Hepatocyte (in vitro differentiated cells): ENCODE data around the gene ARID5A. TPM values are rescaled to one million over a fixed set of nuclear protein-coding genes. Genes with fewer than 3 reads are reported as not detected.

ENCODE experiments used
- DNase-seq: peaks from one replicate; pipeline ENCODE4 v3.0.0-alpha.2; 2016; ENCODE audit warnings: low spot score
- H2AFZ ChIP-seq: fragments of 200-600 bp; sonication (generic); 2 replicates; pipeline ENCODE4 v1.6.0; 2016; ENCODE audit warnings: antibody characterized with exemption, mild to moderate bottlenecking
- H3K27ac ChIP-seq: fragments of 200-600 bp; sonication (generic); 2 replicates; pipeline ENCODE4 v1.5.1; 2016; ENCODE audit warnings: mild to moderate bottlenecking
- H3K27me3 ChIP-seq: fragments of 200-600 bp; sonication (generic); 2 replicates; pipeline ENCODE4 v1.6.1; 2016
- H3K36me3 ChIP-seq: fragments of 200-600 bp; sonication (generic); replicated peaks from 2 replicates; pipeline ENCODE4 v1.5.1; 2016; ENCODE audit warnings: low read depth; ENCODE audit not compliant: insufficient read depth
- H3K4me1 ChIP-seq: fragments of 200-600 bp; sonication (generic); 2 replicates; pipeline ENCODE4 v1.5.1; 2016; ENCODE audit warnings: mild to moderate bottlenecking, moderate library complexity; ENCODE audit not compliant: insufficient read depth
- H3K4me2 ChIP-seq: fragments of 200-600 bp; sonication (generic); 2 replicates; pipeline ENCODE4 v1.6.0; 2016
- H3K4me3 ChIP-seq: fragments of 200-600 bp; sonication (generic); 2 replicates; pipeline ENCODE4 v1.5.1; 2016; ENCODE audit warnings: mild to moderate bottlenecking
- H3K79me2 ChIP-seq: fragments of 200-600 bp; sonication (generic); 2 replicates; pipeline ENCODE4 v1.6.0; 2017; ENCODE audit warnings: mild to moderate bottlenecking
- H3K9me2 ChIP-seq: fragments of 200-600 bp; sonication (generic); replicated peaks from 2 replicates; pipeline ENCODE4 v1.6.0; 2017; ENCODE audit warnings: mild to moderate bottlenecking; ENCODE audit not compliant: insufficient read depth
- H3K9me3 ChIP-seq: fragments of 200-600 bp; sonication (generic); 2 replicates; pipeline ENCODE4 v1.5.1; 2016; ENCODE audit warnings: low read depth, mild to moderate bottlenecking
- H4K20me1 ChIP-seq: fragments of 200-600 bp; sonication (generic); 2 replicates; pipeline ENCODE4 v1.6.0; 2016; ENCODE audit warnings: mild to moderate bottlenecking; ENCODE audit not compliant: insufficient read depth, poor library complexity, severe bottlenecking
- CTCF ChIP-seq: fragments of 200-600 bp; sonication (generic); IDR thresholded peaks from 2 replicates; pipeline ENCODE4 v1.5.1; 2016; ENCODE audit warnings: antibody characterized with exemption, mild to moderate bottlenecking; ENCODE audit not compliant: poor library complexity
- EZH2 ChIP-seq: fragments of 200-600 bp; sonication (generic); IDR thresholded peaks from 2 replicates; pipeline ENCODE4 v1.6.1; 2016; ENCODE audit warnings: antibody characterized with exemption, mild to moderate bottlenecking, borderline replicate concordance
- EZH2phosphoT487 ChIP-seq: fragments of 200-600 bp; sonication (generic); IDR thresholded peaks from one replicate; pipeline ENCODE4 v1.6.1; 2018; ENCODE audit warnings: antibody characterized with exemption, mild to moderate bottlenecking, low read depth, moderate library complexity; ENCODE audit not compliant: unreplicated experiment, severe bottlenecking
- WGBS: methylation state at CpG from one replicate; pipeline ENCODE4 v1.1.6; 2016; ENCODE audit warnings: low lambda C conversion rate; ENCODE audit errors: missing lambda C conversion rate; 5-methylcytosine and 5-hydroxymethylcytosine counted together
- polyA plus RNA-seq: library from polyadenylated mRNA; unstranded; fragments of >200 nt; fragmentation: Nextera tagmentation; extraction: Ambion mirVana; gene quantifications from 2 replicates; pipeline ENCODE4 v1.2.1, GENCODE V29; 2016
- total RNA-seq: library from RNA; depleted of rRNA; stranded (reverse); fragments of >200 nt; gene quantifications from 2 replicates; pipeline ENCODE4 v1.2.3, GENCODE V29; 2014

ARID5A gene
- total and polyA plus RNA-seq, 2 experiments from 2014 or later = 6.9 to 13.3 TPM

GRCh38 chr2:96591054-96591453, 54.5 kb downstream of the ARID5A start:
- Histone ChIP-seq H3K79me2 (no peaks in the 10 kb centered on the region), H3K27ac (no peak overlapping the region), H2AFZ (no peak overlapping the region), H4K20me1 (no peaks in the 10 kb centered on the region), H3K27me3 (no peaks in the 10 kb centered on the region), H3K9me2 (no peaks in the 10 kb centered on the region), H3K4me3 (no peak overlapping the region), H3K36me3 (no peaks in the 10 kb centered on the region), H3K4me2 (no peak overlapping the region), H3K4me1 (no peaks in the 10 kb centered on the region), H3K9me3 (no peaks in the 10 kb centered on the region)
- no peak for DNase-seq
- 97% methylated on average over 2 of the region's 2 CpGs for WGBS
- TF ChIP-seq CTCF (no peak), EZH2phosphoT487 (no peak), EZH2 (no peak)

DNA sequence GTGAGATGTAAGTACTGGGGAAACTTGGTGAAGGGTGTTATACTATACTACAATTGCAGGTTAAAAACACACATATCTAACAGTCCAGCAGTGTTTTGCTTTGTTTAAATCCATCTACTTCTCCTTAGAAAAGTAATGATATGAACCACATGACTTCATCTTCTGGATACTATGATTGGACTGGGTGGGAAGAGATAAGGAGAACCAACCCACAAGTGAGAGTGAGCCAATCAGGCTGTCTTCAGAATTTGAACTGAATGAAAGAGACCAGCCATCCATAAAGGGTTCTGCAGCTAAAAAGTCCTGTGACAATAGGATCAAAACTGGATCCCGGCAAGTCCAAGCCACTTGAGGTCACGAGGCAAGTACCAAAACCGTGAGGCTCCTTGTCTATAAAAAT, 54.9 kb downstream of the ARID5A start:
- no peak for TF ChIP-seq EZH2
- TF ChIP-seq CTCF = no peak
- no peak for TF ChIP-seq EZH2phosphoT487
- Histone ChIP-seq H3K27me3 (no peaks in the 10 kb centered on the region), H3K79me2 (no peaks in the 10 kb centered on the region), H2AFZ (no peak overlapping the region), H3K9me3 (no peaks in the 10 kb centered on the region), H3K36me3 (no peaks in the 10 kb centered on the region), H3K27ac (no peak overlapping the region), H4K20me1 (no peaks in the 10 kb centered on the region), H3K4me2 (no peak overlapping the region), H3K4me3 (no peak overlapping the region), H3K4me1 (no peaks in the 10 kb centered on the region), H3K9me2 (no peaks in the 10 kb centered on the region)
- 94% methylated on average over 3 of the region's 3 CpGs for whole genome bisulfite sequencing
- DNase-seq = no peak

- no peak for DNase-seq
- Histone ChIP-seq H3K27ac (no peak overlapping the region), H3K4me2 (no peak overlapping the region), H3K9me3 (no peaks in the 10 kb centered on the region), H3K27me3 (no peaks in the 10 kb centered on the region), H3K79me2 (no peaks in the 10 kb centered on the region), H2AFZ (no peak overlapping the region), H3K4me1 (no peaks in the 10 kb centered on the region), H3K9me2 (no peaks in the 10 kb centered on the region), H3K4me3 (no peak overlapping the region), H4K20me1 (no peaks in the 10 kb centered on the region), H3K36me3 (no peaks in the 10 kb centered on the region)
- 93% methylated on average over 3 of the region's 3 CpGs for WGBS
- TF ChIP-seq CTCF (no peak), EZH2 (no peak), EZH2phosphoT487 (no peak)
These were observed 57.7 kb downstream of the ARID5A start for GRCh38 chr2:96594282-96594681.

GRCh38 chr2:96594691-96595152, 58.2 kb downstream of the ARID5A start:
- no peak overlapping the region for H3K27ac ChIP-seq
- H3K36me3 ChIP-seq = no peaks in the 10 kb centered on the region
- WGBS = 91% methylated on average over 5 of the region's 5 CpGs
- no peaks in the 10 kb centered on the region for H3K4me1 ChIP-seq
- no peaks in the 10 kb centered on the region for H4K20me1 ChIP-seq
- H3K4me2 ChIP-seq = no peak overlapping the region
- no peak for TF ChIP-seq CTCF
- TF ChIP-seq EZH2 = no peak
- no peak for TF ChIP-seq EZH2phosphoT487
- H3K27me3 ChIP-seq = no peaks in the 10 kb centered on the region
- H3K9me3 ChIP-seq = no peaks in the 10 kb centered on the region
- H2AFZ ChIP-seq = no peak overlapping the region
- no peak for DNase-seq
- H3K9me2 ChIP-seq = no peaks in the 10 kb centered on the region
- no peaks in the 10 kb centered on the region for H3K79me2 ChIP-seq
- H3K4me3 ChIP-seq = no peak overlapping the region
